GM12801 (cell line): ENCODE results near the gene KRT76.

Experiments
- TF ChIP-seq, protein P1 (sequence below): IDR thresholded peaks from one replicate; pipeline ENCODE4 v1.5.1; 2011; ENCODE audit warnings: control low read depth; ENCODE audit not compliant: insufficient read length; ENCODE audit errors: extremely low read depth

The KRT76 gene

DNA sequence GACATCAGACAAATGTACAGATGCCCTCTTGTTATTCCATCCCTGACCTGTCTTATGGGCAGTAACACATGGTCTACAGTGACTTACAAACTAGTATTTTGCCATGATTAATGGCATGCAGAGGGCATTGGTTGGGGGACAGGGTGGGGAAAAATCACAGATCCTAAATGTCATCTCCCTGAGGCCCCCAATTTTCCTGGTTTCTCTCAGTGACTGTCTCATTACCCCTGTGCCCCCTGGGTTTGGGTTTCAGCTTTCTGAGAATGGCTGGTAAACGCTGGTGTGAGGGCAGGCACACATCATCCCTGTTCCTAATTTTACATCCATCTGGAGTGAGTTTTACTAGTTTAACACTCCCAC lies 10.1 kb downstream of the KRT76 start:
- TF ChIP-seq, protein P1, sequence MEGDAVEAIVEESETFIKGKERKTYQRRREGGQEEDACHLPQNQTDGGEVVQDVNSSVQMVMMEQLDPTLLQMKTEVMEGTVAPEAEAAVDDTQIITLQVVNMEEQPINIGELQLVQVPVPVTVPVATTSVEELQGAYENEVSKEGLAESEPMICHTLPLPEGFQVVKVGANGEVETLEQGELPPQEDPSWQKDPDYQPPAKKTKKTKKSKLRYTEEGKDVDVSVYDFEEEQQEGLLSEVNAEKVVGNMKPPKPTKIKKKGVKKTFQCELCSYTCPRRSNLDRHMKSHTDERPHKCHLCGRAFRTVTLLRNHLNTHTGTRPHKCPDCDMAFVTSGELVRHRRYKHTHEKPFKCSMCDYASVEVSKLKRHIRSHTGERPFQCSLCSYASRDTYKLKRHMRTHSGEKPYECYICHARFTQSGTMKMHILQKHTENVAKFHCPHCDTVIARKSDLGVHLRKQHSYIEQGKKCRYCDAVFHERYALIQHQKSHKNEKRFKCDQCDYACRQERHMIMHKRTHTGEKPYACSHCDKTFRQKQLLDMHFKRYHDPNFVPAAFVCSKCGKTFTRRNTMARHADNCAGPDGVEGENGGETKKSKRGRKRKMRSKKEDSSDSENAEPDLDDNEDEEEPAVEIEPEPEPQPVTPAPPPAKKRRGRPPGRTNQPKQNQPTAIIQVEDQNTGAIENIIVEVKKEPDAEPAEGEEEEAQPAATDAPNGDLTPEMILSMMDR = no peak

DNA sequence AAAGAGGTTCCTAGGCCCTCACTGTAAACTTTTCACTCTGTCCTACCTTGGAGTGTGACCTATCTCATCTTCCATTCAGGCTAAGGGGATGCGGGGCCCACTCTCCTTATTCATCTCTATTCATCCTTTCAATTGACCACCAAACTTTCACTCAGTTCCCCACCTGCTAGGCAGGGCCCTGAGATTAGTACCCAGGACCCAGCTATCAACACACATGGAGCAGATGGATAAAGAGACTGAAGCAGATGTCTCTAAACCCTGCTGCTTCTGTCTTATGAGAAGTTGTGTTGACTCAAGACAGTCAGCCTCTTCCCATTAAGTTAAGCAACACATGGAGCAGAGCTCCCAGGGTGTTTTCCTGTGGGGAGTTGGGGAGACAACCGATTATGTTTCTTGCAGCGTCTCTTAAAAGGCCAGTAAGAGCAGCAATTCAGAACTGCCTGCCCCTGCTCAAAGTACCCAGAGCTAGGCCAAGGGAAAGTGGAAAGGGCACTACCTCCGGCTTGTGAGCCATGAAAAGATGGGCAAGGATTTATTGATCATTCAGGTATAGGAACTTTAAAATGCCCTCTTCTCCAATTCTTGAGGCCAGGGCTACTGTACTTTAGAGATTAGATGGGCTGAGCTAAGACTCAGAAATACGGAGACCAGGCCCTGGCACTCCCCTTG lies 10.7 kb downstream of the KRT76 start:
- TF ChIP-seq, protein P1 = no peak

DNA sequence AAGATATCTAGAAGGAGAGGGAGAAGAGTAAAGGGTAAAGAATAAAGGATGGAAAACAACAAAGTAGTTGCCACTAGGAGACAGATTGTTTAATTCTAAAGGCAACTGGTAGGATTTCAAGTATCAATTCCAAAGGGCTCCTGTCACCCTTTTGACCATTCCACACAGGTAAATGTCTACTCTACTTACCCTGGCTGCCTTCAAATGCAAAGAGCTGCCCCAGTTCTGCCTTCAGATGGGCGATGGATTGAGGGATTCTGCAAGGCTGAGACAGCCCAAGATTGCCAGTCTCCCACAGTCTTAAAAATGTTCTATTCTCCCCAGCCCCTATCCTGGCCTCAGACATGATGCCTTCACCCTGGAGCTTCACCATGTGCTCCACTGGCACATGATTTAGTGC lies 11.4 kb downstream of the KRT76 start:
- TF ChIP-seq, protein P1 = no peak

DNA sequence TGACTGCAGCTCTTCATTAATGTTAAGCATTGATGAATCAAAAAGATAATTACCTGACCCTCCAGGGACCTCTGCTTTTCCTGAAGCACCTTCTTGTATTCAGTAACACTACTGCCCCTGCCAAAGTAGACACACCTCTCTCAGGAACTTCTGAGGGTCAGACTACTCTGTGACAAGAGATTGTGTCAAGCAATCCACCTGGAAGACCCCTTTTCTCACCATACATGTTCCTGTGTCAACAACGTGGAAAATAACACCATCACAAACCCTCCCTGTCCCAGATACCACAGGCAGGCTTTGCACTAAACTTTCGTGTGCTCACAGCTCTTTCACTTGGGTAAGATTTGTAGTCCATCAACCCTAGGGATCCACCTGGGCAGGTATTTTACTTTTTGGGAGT lies 13.2 kb downstream of the KRT76 start:
- TF ChIP-seq, protein P1 = no peak

DNA sequence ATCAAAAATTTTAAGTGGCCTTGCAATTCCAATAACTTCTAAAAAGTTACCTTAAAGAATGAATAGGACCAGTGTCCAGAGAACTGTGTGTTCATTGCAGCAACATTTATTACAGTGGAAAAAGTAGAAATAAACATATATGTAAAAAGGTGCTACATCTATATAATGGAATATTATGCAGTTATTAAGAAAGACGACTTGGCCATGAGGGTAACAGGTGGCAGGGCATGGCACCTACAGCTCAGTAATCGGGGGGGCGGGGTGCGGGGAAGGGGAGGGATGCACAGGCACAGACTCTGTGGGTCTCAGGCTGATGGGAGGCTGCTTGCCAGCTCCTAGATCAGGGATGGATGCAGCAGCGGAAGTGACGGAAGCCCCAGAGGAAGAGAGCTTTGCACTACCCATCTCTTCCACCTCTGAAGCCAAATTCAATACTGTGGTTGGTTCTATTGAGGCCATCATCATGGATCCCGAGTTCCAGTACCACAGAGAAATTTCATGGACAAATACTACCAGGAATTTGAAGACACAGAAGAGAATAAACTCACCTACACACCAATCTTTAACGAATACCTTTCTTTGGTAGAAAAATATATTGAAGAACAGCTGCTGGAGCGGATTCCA lies 14.0 kb downstream of the KRT76 start:
- TF ChIP-seq, protein P1 = no peak

DNA sequence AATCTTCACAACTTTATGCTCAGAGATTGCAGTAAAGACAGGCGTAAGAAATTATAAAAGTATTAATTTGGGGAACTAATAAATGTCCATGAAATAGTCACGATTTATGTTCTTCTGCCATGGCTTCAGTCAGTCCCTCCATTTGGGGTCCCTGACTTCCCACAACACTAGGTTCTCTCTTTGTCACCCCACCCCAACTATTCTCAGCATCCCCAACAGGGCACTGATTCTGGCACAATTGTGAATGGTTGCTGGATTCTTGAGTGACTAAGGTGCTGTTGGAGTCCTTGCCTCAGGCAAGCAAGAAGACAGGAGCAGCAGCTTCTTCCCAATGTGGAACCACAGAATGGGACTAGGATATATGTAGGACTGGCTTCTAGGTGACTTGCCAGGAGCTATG lies 15.3 kb downstream of the KRT76 start:
- TF ChIP-seq, protein P1 = no peak

DNA sequence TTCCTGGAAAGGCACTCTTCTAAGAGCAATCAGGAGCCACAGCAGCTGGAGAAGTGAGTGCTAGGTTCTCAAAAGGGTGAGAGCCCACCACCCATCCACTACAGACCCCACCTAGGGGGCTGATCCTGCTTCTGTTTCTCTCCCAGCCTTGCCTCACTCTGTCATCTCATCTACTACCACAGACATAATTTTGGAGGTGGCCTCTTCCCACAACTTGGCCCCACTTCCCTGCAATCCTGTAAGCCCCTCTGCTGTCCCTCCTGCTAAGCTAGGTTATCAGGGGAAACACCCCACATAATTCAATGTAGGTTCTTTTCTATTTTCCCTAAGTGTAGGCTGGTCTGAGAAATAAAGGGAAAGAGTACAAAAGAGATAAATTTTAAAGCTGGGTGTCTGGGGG lies 16.5 kb downstream of the KRT76 start:
- TF ChIP-seq, protein P1 = no peak
